ENCODE data around the gene ENAH. TPM values are rescaled to one million over a fixed set of nuclear protein-coding genes. Genes with fewer than 3 reads are reported as not detected.
"Not testable (repeated sequence)": the region's sequence is repeated elsewhere in the genome, so short reads cannot be mapped to it uniquely, and the experiment has no call there.

The ENAH gene
- total RNA-seq, 2 donors from 2014 or later = 29.7 to 43.3 TPM

DNA sequence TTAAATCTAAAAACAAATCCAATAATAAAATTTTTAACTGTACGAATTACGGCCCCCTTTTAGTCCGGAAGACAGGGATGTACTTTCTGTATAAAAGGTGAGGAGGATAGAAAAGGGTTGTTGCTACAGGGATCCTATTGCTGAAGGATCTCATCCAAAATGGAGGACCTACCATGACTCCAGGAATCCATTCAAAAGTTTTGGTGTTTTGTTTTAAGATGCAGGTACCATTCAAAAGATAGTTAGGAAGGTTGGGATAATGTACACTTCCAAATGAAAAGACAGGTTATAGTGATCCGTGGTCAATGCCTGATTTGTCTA, 1.3 kb upstream of the ENAH start:
- DNase-seq (no peak), ATAC-seq (no peak)
- intact Hi-C loops (cut with DNase I, micrococcal nuclease) = loop anchor here in 1 of 2 donors (10.0 kb wide), 1 partner anchor 169 kb away; no protein-coding TSS in a partner anchor

DNA sequence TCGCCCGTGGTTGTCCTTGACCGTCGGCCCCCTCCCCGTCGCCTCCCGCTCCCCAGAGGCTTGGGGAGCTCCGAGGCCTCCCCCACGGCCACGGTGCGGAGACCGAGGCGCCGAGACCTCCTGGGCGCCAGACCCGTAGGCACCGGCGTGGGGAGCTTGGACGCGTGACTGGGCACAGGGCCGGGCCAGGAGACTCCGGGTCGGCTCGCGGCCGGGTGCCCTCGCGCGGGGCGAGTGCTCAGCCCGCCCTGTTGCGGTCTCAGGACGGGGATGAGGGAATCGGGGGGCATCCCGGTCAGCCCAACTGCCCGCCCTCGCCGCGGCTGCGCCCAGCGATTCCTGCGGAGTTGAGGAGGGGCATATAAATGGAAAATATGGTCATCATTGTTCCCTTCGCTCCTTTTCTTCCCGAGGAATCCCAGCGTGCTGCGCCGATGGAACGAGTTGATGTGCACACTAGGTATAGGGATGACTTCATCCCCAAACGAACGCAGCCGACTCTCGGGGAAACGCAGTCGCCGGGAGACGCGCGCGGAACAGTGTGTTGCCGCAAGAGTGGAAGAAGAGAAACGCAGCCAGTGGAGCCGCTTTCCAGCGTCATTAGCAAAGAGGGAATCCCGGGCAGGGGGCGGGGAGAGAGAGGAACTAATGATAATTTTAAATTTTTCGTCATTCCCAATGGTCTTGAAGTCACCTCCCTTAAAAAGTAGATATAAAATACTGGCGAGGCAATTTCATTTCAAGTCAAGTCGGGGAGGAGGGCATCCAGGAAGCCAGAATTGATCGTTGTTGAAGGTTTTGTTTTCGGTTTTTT, 747 bp upstream of the ENAH start:
- DNase-seq (peak; percentile 58 to 72), ATAC-seq (peak; percentile 61)
- intact Hi-C loops (cut with DNase I, micrococcal nuclease) = loop anchor here in 1 of 2 donors (10.0 kb wide), 1 partner anchor 169 kb away; no protein-coding TSS in a partner anchor

DNA sequence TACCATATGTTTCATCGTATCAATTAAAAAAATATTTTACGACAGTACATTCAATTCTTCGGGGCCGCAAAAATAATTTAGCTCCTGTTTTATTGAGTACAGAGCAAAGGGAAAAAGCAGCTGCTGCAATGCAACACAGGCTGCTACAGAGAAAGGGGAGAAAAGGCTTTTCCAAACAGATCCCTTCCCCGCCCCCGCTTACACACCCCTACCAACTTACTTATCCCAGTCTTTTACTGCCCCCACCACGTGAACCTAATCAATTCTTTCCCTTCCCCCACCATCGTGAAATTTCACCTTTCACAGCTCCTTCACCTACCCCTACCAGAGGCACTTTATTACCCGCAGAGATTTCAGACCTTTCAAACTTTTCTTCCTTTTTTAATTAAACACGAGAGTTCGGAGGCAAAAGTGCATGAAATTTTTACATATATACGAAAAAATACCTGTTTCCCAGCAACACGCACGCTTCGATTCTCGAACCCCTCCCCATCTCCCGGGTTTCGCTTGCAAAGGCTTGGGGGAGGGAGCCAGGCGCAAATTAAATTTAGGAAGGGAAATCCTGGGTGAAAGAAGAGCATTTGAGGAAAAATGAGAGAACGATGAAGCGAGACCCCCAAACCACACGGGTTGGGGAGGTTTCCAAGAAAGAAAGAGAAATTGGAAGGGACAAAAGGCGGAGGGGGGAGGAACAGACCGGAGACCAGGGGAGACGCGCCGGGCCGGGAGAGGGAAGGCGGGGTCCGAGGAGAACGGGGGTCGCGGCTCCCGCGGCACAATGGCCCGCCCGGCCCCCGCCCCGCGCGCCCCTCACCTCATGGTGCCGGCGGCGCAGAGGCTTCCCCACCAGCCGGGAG, 823 bp downstream of the ENAH start:
- intact Hi-C loops (cut with DNase I, micrococcal nuclease) = loop anchor here in 1 of 2 donors (10.0 kb wide), 1 partner anchor 167 kb away; no protein-coding TSS in a partner anchor
- DNase-seq = peak; percentile 28 to 46
- ATAC-seq = peak; percentile 17

DNA sequence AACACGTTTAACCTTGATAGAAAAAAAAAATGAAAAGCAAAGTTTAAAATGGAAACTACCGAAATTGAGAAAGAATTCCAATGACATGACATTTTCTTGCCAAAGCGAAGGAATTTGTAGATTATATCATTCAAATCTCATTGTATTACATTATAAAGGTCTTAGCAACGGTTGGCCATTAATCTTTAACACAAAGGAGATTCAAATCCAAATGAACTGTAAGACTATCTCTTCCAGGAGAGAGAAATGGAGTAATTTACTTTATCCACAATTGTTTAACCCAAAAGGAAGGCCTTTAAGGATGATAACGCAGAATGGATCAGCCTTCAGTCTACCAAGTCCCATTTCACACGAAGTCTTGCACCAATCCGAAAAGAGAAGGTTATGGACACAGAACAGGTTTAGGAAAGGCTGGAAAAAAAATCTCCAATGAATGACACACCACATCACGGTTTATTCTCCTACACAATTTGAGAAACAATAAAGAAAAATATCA, 1.5 kb downstream of the ENAH start:
- intact Hi-C loops (cut with DNase I, micrococcal nuclease) = loop anchor here in 1 of 2 donors (10.0 kb wide), 1 partner anchor 167 kb away; no protein-coding TSS in a partner anchor
- ATAC-seq (no peak), DNase-seq (no peak)

DNA sequence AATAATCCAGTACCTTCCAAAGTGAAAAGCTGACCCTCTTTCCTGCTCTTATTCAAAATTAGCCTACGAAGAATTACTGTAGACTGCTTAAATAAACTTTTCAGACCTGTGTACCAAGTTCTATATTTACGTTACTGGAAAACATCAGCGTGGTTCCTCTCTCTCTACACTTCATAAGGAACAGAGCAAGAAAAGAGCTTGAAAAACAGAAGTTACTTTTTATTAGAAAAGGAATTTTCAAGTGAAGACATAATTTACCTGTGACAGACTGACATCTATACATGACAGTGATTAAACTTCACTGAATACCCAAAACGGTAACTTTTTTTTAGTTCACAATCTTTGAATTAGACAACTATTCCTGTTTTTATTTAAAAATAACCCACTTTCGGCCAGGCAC, 2.7 kb downstream of the ENAH start:
- ATAC-seq (no peak), DNase-seq (no peak)
- intact Hi-C loops (cut with DNase I, micrococcal nuclease) = loop anchor here in 1 of 2 donors (10.0 kb wide), 1 partner anchor 165 kb away; no protein-coding TSS in a partner anchor

DNA sequence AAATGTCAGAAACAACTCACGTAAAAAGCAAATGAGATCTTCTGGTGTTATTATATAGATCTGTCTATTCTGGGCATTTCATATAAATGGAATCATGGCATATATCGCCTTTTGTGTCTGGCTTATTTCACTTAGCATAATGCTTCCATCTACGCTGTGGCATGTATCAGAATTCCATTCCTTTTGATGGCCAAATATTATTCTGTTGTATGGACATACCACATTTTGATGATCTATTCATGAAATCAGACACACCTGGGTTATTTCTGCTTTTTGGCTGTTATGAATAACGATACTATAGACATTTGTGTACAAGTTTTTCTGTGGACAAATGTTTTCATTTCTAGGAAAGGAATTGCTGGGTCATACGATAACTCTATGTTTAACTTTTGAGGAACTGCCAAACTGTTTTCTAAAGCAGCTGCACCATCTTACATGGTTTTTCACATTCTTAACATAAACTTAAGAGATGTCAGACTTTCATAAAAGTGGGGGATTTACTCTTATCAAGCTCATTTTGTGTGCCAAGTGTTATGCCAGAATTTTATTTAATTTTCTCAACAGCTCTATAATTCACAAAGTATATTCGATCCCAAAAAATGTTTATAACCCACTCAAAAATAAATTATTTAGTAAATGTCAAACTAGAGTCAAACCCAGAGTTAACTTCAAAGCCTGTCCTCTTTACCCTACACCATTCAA, 7.6 kb downstream of the ENAH start:
- ATAC-seq = no peak
- no peak for DNase-seq
- intact Hi-C loops (cut with DNase I, micrococcal nuclease) = no loop called here

DNA sequence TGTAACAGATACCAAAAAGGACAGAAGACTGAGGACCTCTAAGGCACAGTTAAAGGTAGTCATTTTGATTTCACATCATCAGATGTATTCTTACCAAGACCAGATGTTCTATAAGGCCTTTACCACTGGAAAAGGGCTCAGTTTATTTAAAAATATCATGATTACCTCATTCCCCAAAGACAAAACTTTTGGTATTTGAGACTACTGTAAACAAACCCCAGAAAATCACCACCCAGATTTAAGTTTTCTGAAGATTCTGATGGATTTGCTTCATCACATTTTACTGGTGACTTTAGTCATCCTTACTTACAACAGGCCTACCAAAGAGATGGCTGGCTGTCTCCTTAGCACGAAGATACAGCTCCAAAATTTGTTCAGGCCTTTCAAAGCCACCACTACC, 8.3 kb downstream of the ENAH start:
- intact Hi-C loops (cut with DNase I, micrococcal nuclease) = no loop called here
- ATAC-seq (no peak), DNase-seq (no peak)

DNA sequence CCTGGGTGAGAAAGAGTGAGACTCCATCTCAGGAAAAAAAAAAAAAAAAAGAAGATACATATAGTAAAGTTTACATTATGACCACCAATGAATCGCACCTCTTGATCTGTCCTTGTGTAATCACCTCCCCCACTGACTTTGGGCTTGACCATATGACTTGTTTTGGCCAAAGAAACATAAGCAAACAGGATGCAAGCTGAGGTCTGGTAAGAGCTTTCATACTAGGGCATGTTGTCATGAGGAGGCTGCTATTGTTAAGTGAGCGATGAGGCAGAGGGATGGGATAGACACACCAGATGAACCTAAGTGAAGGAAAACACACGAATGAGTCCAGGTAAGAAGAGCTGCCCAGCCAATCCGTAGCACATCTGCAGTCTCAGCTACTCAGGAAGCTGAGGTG, 10.7 kb downstream of the ENAH start:
- DNase-seq (no peak), ATAC-seq (no peak)
- intact Hi-C loops (cut with DNase I, micrococcal nuclease) = no loop called here

DNA sequence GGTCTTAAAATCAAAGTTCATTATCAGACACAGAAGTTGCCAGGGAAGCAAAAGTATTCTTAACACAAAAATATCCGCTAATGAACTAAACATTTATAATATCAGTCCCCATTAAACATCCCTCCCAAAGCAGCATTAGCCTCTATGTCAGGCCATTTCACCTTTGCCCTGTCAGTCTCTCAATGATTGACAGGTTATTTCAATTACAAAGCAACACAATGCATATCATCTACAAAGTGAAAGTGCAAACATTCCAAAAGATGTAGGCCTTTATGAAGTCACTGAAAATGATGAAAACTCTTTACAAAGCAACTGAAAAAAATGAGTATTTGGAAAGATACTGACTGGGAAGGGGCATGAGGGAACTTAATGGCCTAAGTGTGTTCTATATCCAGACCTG, 14.1 kb downstream of the ENAH start:
- DNase-seq (no peak), ATAC-seq (peak; percentile 34)
- intact Hi-C loops (cut with DNase I, micrococcal nuclease) = no loop called here

DNA sequence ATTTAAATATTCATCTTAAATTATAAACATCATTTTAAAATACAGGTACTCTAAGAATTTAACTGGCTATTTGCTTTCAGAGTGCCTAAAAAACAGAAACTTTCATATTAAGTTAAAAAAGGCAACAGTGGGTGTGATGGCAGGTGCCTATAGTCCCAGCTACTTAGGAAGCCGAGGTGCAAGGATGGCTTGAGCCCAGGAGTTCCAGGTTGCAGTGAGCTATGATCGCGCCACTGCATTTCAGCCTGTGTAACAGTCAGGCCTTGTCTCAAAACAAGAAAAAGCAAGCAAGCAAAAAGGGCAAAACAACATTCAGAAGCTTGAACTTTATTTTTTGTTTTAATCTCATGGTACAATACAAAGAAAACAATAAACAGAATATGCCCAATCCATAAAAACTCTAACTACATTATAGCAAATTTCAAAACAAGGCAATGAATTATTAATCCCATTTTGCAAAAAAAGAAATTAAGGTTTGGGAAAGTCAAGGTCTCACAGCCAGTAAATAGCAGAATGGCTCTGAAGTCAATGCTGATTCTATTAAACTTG, 15.2 kb downstream of the ENAH start:
- no peak for ATAC-seq
- no peak for DNase-seq
- intact Hi-C loops (cut with DNase I, micrococcal nuclease) = no loop called here

DNA sequence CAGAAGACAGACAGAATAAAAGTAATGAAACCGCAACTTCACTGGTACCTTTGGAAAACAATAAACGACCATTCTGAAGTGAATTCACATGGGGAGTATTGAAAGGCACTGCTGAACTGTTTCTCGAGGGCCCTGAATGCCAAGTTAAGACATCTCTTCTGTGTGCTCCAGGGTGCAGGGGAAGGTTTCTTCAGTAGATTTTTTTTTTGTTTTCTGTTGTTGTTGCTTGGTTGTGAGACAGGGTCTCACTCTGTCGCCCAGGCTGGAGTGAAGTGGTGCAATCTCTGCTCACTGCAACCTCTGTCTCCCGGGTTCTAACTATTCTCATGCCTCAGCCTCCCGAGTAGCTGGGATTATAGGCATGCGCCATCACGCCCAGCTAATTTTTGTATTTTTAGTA, 15.9 kb downstream of the ENAH start:
- DNase-seq; intact Hi-C loops (cut with DNase I, micrococcal nuclease); ATAC-seq: not testable (repeated sequence)

DNA sequence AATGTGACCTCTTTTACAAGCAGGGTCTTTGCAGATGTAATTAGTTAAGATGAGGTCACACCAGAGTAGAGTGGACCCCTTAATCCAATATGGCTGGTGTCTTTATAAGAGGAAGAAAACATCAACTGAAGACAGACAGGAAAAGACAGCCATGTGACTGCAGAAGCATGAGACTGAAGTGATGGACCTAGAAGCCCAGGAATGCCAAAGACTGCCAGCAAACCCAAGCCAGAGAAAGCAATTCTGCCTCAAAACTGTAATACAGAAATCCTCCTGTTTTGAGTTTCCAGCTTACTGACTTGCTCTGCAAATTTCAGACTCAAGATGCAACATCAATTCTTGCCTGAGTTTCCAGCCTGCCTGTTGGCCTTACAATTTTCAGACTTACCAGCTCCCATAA, 17.3 kb downstream of the ENAH start:
- no peak for DNase-seq
- no peak for ATAC-seq
- intact Hi-C loops (cut with DNase I, micrococcal nuclease) = no loop called here

DNA sequence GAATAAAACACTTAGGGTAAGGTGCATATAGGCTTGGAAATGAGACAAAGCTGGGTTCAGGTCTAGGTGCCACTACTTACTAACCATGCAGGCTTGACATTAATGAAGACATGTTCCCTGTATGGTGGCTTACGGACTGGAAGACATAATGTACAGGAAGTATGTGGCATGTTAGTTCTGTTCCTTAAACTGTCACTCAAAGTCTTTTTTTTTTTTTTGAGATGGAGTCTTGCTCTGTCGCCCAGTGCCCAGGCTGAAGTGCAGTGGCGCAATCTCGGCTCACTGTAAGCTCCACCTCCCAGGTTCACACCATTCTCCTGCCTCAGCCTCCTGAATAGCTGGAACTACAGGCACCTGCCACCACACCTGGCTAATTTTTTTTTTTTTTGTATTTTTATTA, 20.1 kb downstream of the ENAH start:
- intact Hi-C loops (cut with DNase I, micrococcal nuclease); ATAC-seq; DNase-seq: not testable (repeated sequence)

DNA sequence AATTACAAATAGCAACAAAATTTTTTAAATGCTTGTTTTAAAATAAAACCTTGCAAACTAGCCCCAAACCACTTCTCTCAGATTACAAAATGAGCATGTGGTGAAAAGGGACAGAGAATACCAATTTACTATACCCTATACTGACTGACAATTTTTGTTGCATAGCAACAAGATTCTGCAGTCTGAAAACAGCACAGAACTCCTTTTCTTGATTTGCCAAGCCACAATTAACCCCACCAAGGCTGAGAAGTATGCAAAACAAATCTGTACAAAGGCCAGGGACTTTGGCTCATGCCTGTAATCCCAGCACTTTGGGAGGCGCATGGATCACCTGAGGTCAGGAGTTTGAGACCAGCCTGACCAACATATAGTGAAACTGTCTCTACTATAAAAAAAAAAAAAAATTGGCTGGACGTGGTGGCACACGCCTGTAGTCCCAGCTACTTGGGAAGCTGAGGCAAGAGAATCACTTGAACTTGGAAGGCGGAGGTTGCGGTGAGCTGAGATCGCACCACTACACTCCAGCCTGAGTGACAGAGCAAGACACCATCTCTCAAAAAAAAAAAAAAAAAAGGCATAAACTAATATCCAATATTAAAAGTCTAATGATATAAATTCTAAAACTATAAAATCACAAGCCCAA, 21.8 kb downstream of the ENAH start:
- intact Hi-C loops (cut with DNase I, micrococcal nuclease) = no loop called here

DNA sequence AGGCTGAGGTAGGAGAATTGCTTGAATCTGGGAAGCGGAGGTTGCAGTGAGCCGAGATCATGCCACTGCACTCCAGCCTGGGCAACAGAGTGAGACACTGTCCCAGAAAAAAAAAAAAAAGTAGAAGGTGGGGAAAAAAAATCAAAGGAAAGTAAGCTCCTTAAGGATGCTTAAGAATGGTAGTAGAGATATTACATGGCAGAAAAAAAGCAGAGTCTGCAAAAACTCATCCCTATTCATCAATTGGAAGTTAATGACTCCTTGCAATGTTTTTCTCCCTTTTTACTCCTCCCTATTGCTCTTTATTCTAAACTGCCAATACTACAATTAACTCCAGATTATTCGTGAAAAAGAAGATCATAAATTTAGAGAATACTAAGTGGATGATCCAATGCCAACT, 23.4 kb downstream of the ENAH start:
- no peak for ATAC-seq
- intact Hi-C loops (cut with DNase I, micrococcal nuclease) = no loop called here
- no peak for DNase-seq

More for the DNA sequence above, 21.8 kb downstream of the ENAH start:
- ATAC-seq (no peak), DNase-seq (no peak)

DNA sequence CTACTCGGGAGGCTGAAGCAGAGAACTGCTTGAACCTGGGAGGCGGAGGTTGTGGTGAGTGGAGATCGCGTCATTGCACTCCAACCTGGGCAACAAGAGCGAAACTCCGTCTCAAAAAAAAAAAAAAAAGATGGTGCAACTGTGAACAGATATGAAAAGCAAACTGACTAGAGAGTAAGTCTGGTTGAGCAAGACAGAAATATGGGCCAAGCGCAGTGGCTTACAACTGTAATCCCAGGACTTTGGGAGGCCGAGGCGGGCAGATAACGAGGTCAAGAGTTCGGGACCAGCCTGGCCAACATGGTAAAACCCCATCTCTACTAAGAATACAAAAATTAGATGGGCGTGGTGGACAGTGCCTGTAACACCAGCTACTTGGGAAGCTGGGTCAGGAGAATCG, 24.1 kb downstream of the ENAH start:
- DNase-seq; intact Hi-C loops (cut with DNase I, micrococcal nuclease); ATAC-seq: not testable (repeated sequence)

DNA sequence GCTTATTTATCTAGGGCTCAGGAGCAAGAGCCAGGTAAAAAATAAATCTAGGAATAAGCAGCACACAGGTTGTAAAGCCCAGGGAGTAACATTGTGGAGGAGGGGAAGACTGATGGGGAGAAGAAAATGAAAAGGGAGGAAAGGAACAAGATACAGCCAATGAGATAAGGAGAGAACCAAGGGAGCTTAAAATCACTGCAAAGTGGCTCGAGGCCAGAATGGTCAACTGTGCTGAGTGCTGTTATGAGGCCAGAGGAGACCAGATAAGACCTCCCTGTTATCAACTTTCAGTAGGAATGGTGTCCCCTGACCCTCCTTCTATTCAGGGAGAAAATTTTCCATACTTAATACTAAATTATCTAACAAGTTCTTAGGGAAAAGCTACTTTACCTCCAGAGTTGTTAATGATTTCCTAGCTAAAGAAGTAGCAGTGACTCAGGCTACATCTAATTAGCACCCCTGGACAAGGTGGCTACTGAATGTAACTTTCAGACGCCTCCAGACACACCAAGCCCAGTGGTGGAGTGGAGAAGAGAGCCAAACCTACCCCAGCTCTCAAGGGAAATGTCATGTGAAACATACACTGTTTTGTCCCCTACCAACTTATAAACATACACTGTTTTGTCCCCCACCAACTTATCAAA, 25.5 kb downstream of the ENAH start:
- ATAC-seq (no peak), DNase-seq (no peak)
- intact Hi-C loops (cut with DNase I, micrococcal nuclease) = no loop called here

DNA sequence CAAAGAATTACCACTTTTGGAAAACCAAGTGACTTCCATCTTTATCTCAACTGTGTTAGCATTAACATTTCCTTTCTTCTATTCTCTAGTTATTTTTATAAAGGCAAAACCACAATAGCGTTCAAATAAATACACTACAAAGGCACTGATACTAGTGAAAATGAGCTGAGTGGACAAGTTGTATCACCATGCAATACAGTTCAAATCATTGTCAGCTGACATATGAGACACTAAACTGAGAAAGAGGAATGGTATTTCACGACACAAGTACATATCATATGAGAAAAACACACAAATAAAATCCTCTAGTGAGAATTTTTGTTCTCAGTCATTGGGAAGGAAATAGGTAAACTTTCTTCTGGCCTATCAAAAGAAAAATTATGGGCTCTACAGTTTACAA, 26.2 kb downstream of the ENAH start:
- ATAC-seq (no peak), DNase-seq (no peak)
- intact Hi-C loops (cut with DNase I, micrococcal nuclease) = no loop called here

Measured in left colon (tissue), 2 donors.